NCI-H2171 (cell line): ENCODE data around the gene SMIM32.

Source experiments
- DNase-seq: peaks from one replicate; lab custom pipeline; 2025; lab: John Stamatoyannopoulos, UW

The SMIM32 gene

DNA sequence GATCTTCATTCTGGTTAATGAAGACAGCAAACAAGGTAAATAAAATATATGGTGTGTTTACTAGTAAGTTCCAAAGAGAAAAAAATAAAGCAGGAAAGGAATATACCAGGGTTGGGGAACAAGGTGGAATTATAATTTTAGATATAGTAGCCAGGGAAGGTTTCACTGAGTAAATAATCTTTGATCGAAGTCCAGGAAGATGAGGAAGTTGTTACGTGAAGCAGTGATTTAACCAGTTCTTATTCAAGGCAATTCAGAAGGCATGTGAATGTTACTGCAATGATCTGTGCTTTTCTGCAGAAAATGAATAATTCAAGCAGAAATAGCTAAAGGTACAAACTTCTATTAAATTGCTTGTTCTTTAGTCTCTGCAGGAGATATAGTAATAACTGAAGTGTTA, 6.2 kb downstream of the SMIM32 start:
- no peak for DNase-seq

DNA sequence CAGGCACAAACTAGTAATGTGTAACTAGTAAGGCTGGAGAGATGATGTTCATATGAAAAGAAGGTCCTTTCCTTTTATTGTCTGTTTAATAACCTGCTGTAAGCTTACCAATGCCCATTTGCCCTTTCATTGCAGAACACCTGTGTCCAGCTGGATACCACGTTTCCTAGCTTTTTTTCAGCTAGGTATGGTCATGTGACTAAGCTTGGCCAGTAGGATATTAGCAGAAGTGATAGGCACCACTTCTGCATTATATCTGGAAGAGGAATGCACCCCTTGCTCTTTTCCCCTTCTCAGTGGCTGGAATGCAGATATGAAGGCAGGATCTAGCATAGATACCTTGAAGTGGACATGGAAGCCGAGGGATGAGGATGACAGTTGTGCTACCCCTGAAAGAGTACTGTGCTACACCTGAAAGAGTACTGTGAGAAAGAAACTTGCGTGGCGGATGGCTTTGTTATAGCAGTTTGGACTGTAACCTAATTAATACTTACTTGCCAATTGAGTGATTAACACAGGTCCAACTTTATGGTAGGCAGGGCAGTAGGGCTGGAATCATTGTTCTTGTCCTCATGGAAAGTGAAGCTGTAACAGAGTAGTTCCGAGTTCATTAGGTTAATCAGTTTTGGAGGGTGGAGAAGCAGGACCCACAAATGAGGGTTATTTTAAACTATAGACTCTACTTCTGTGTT, 6.8 kb downstream of the SMIM32 start:
- DNase-seq: no peak

DNA sequence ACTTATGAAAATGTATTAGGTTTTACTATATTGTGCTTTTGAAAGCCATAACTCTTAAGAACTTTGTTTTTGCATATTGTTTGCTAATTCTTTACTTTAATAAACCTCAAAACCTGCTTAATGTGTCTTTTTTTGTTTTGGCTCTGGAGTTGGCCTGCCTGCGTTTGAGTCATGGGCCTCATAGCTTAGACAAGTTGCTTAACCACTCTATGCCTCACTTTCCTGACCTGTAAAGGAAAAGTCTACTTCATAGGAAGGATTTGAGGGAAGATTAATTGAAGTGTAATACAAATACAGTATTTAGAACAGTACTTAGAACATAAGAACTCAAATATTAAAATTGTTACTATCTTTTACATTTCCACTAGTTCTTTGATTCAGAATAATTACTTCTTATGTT, 10.3 kb downstream of the SMIM32 start:
- no peak for DNase-seq

DNA sequence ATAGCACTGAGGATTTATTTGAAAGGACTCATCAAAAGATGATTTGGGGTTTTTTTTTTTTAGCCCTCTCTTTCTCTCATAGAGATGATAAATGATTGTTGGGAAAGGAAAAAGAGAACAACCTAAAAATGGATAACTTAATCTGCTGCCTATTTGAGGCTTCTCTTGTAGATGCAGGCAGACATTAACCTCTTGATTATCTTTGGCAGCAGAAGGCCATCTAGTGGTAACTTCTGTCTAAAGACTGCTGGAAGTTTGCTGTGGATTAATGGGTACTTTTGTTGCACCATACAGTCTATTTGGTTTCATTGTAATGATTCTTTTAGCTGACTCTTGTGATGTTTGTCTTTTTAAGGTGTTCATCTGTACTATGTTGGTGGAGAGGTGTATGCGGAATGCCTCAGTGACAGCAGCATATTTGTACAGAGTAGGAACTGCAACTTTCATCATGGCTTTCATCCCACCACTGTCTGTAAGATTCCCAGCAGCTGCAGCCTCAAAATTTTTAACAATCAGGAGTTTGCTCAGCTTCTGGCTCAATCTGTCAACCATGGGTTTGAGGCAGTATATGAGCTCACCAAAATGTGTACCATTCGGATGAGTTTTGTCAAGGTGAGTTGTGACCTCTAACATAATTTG, 18.8 kb downstream of the SMIM32 start:
- DNase-seq: no peak

DNA sequence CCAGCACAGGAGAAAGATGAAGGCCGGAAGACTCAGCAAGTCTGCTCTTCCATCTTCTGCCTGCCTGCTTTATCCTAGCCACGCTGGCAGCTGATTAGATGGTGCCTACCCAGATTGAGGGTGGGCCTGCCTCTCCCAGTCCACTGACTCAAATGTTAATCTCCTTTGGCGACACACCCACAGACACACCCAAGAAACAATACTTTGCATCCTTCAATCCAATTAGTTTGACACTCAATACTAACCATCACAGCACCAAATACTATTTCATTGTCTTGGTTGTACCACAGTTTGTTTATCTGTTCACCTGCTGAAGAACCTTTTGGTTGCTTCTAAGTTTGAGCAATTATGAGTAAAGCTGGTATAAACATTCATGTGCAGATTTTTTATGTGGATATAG, 23.7 kb downstream of the SMIM32 start:
- DNase-seq: no peak

DNA sequence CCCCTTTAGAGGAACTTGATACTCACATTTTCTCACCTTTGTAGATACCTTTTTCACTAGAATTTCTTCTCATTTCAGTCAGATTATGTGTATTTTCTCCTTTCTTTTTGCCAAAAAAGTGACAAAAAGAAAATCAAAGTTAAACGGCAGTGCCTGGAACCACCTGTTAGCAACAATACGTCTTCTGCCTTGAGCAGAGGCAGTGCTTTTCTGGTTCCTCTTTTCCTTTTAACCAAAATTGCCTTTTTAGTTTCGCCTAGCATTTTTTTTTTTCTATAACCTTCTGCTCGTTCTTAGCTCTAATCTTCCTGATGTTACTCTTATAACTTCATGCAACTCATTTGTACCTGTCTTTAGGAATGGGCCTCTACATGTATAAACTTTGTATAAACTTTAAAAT, 26.1 kb downstream of the SMIM32 start:
- no peak for DNase-seq

DNA sequence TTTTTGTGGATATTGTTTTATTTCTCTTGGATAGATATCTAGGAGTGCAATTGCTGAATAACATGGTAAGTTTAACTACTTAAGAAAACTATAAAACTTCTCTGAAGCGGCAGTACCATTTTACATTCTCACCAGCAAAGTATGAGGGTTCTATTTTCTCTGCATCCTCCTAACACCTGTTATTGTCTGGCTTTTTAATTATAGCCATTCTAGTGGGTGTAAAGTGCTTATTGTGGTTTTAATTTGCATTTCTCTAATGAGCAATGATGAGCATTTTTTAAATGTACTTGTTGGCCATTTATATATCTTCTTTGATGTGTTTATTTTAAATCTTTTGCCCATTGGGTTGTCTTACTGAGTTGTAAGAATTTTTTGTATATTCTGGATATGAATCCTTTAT, 28.7 kb downstream of the SMIM32 start:
- no peak for DNase-seq

DNA sequence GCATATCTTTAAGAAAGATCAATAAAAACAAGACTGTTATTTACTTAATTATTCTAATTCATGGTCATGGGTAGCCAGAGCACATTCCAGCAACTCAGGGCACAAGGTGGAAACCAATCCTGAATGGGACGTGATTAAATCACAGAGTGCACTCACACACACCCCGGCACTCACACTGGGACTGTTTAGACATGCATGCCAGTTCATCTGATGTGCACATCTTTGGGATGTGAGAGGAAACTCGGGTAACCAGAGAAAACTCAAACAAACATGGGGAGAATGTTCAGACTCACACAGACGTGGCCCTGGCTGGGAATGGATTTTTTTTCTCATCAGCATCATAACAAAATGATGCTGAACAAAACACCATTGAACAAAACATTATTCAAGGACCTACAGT, 31.0 kb downstream of the SMIM32 start:
- no peak for DNase-seq

DNA sequence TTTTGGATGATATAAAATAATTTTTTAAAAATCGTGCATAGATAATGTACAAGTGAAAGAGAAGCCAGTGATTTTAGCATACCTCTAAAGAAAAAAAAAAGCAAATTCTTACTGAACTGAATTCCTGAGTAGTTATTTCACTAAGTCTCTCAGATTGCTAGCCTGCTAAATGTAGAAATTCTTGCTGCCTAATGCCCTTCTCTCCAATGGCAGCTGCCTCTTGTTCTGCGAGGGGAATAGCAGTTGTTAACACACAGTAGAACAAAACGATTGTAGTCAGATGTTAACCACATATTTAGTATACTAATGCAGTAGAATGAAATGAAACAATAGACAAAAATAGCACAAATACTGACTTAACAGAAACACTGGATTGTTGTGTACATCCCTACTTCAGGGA, 33.5 kb downstream of the SMIM32 start:
- no peak for DNase-seq

DNA sequence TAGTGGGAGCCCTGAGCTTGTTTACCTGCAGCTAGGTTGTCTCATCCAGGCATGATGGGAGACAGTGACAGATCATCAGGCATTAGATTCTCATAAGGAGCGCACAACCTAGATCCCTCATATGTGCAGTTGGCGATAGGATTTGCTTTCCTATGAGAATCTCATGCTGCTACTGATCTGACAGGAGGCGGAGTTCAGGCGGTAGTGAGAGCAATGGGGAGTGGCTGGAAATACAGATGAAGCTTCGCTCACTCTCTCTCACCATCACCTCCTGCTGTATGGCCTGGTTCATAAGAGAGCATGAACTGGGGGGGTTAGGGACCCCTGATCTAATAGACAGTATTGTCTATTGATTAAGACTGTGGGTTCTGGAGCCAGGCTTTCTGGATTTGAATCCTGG, 35.4 kb downstream of the SMIM32 start:
- DNase-seq: no peak

DNA sequence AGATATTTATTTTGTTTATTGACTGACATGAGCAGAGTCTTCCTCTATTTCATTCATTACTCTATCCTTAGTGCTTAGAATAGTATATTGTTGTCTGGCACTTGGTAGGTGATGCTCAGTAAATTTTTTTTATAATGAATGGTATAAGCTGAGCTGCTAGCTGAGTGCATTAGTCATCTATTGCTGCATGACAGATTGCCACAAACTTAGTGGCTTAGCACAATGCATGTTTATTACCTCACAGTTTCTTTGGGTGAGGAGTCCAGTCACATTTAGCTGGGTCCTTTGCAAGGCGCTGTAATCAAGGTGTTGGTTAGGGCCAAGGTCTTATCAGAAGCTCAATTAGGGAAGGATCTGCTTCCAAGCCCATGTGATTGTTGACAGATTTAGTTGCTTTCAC, 37.2 kb downstream of the SMIM32 start:
- DNase-seq: no peak

DNA sequence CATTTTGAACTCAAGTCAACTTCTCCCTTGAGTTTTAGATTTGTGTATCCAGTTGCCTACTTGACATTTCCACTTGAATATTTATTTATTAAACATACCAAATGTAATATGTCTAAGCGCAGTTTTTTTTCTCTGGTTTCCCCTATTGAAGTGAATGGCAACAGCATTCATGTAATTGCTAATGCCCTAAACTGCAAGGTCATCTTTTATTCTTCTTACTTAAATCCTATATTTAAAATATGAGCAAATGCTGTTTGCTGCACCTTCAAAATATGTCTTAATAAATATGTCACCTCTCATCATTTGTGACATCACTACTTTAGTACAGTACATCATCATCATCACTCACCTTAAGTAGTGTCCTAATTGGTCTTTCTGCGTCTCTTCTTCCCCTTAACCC, 37.9 kb downstream of the SMIM32 start:
- DNase-seq: no peak

DNA sequence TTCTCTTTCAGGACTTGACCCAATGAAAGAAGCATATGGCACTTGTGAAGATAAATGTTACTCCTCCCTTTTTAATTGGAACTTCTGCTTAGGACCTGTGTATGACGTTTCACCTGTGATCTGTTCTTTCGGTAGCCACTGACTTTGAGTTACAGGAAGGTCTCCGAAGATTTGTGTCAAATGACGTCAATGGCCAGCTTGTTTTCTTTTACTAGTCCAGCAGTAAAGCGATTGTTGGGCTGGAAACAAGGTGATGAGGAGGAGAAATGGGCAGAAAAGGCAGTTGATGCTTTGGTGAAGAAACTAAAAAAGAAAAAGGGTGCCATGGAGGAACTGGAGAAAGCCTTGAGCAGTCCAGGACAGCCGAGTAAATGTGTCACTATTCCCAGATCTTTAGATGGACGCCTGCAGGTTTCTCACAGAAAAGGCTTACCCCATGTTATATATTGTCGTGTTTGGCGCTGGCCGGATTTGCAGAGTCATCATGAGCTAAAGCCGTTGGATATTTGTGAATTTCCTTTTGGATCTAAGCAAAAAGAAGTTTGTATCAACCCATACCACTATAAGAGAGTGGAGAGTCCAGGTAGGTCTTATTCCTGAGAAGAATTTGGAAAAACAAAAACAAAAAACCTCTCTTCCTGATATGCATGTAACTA, 39.3 kb downstream of the SMIM32 start:
- DNase-seq: no peak

DNA sequence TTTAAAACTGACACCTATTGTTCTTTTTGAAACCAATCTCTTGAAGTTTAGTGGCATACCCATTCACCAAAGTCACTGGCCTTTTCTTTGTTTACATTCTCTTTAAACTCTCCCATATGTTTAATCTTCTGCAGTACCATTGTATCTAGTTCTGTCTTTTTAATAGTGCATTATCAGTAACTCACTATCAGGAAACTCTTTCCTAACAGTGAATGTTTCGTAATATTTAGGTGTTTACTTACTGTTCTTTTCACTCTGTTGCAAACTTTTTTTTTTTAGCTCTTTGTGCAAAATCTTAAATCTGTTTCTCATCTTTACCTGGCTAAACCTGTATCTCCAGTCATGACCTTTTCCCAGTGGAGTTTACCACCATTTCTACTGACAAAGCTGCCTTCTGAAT, 43.1 kb downstream of the SMIM32 start:
- no peak for DNase-seq

DNA sequence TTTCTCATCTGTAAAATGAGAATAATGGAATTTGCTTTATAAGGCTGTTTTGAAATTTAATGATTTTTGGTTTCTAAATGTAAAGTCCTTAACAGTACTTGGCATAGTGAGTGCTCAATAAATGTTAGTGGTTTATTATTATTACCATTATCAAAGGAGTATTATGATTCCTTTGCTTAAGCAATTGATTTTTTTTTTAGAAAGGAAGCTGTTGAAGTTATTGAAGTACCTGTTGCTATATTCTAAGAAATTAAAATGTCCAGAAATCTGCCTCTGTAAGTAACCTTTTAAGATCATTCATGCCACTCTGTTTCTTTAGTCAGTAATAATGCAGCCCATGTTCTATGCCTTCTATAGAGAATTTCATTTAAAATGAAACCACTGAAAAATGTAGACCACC, 45.3 kb downstream of the SMIM32 start:
- no peak for DNase-seq

DNA sequence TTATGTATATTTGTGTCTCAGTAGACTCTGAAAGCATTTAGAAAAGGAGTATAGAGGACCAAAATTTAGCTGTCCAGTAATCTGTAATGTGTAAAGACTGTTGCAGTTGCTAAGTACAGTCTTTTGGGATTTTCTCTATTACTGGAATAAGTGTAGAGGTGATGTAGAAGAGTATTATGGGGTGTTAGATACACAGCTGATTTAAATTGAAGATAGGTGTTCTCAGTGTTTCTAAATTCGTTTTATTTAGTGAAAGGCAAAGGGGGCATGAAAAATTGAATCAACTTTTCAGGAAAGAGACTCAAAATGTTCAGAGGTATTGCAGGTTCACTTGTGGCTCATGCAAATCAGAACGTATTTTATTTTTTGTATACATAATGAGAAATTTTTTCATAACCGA, 46.8 kb downstream of the SMIM32 start:
- DNase-seq: no peak

DNA sequence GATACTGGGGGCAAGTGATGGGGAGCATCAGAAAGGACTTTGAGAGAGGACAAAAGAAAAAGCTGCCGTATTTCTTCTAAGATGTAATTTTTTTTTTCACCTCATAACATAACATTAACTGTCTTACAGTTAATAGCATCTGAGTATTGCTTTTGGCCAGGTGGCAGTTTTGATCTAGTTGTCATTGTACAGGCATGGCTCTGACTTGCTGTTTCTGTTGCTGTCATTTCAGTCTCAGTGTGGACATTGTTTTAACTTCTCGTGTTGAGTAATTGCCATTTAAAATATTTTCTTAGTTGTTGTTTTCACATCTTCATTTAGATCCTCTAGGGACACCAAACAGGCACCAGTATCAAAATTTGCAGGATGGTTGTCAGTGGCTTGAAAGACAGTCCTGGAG, 47.9 kb downstream of the SMIM32 start:
- no peak for DNase-seq

DNA sequence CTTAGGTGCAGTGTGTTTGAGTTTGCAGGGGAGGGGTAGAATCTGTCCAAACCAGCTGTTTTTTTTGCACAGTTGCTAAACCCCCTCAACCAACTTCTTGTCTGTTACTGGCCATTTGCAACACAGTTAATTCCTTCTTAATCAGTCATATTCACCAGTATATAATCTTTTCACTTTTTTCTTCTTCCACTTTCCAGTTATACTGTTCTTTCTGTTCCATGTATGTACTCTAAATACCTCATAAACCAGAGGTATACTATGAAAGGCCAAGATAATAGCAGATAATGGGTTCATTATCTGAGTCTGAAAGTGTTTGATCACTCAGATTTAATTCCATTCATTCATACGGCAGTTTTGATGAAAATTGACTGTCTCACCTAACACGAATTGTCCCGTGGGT, 49.2 kb downstream of the SMIM32 start:
- DNase-seq: no peak

DNA sequence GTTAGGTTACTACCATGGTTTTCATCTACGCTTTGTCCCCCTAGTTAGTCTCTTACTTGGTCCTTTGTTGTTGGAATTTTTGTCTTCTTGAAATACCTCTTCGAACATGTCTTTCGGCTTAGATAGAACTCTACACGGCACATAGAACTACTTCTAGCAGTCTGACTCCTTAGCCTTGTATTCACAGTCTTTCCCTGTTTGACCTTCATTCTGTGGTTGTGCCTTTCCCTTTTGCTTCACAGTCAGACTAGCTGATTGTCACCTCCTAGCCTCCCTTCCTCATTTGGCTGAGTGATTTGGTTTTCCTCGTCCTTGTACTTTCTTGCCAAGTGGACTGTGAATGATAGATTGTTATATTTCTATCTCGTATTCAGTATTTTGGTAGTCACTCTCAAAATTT, 49.6 kb downstream of the SMIM32 start:
- no peak for DNase-seq

DNA sequence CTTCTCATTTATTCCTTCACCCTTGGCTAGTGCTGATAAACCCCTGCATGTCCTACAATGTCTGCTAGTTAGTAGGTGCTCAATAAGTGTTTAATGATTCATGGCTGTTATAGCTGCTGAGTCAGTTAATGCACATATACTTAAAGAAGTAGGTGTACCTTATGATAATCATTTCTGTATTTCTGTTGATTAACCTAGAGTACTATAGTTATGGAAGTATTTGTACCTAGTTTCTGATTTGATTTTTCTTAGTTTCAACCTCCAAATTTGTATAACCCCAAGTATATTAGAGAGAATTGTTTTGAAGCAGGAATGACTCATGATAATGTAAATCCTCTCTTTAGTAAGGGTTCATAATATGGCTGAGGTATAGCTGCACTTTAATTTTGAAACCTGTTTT, 51.4 kb downstream of the SMIM32 start:
- DNase-seq: no peak
